GM18526 (cell line): Measurements from ENCODE around the gene CKLF.

Experiments used
- POLR2A ChIP-seq: IDR thresholded peaks from 3 replicates; pipeline ENCODE4 v1.6.1; 2011; ENCODE audit not compliant: insufficient read length; ENCODE audit errors: extremely low read depth

CKLF gene

DNA sequence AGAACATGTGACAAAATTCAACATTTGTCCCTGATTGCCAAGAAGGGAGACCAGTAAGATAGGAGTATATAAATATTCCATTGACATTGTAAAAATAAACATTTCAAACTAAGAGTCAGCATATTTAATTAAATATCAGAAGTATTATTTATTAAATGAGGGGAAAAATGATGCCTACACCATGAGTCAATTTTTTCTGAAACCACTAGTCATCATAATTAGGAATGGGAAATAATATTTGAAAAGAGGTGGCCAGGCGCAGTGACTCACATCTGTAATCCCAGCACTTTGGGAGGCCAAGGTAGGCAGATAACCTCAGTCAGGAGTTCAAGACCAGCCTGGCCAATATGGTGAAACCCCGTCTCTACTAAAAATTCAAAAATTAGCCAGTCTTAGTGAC, 16.0 kb downstream of the CKLF start:
- TF ChIP-seq POLR2A, result no peak

DNA sequence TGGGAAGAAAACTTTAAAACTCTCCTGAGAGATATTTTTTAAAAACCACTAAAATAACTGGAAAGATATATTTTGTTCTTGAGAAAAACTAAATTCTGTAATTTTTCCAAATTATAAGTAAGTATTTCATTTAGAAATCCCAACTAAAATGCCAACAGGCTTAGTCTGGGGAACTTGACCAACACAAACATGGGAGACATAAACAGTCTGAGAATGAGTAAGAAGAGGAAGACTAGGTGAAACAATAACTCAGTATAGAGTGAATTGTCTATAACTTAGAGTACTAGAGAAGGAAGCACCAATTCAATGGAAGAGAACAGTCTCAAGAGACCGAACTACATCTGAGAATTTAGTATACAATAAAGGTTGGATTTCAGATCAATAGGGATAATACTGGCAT, 16.8 kb downstream of the CKLF start:
- no peak for TF ChIP-seq POLR2A

- TF ChIP-seq POLR2A, result no peak
These were observed 17.5 kb downstream of the CKLF start for GRCh38 chr16:66569827-66570405.

GRCh38 chr16:66572356-66572755, 20.0 kb downstream of the CKLF start:
- no peak for TF ChIP-seq POLR2A

GRCh38 chr16:66574081-66574480, 21.7 kb downstream of the CKLF start:
- no peak for TF ChIP-seq POLR2A

DNA sequence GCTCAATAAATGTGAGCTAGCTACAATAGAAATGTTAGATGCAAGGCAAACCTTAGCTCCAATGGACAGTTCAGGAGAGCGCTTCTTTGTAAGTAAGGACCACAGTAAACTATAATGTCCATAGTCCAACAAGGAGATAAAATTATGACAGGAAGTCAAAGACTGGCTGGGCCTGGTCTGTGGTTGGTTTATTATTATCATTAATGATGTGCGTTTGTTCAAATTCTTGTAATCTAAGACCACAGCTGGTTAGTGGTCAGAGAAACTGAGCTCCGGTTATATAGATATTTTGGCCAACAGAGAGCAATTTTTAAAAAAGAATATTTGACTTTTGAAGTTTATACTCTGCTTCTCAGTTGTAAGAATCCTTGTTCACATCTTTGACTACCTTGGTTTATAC, 22.2 kb downstream of the CKLF start:
- no peak for TF ChIP-seq POLR2A

- TF ChIP-seq POLR2A, result no peak
These were observed 22.7 kb downstream of the CKLF start for GRCh38 chr16:66575060-66575459.

DNA sequence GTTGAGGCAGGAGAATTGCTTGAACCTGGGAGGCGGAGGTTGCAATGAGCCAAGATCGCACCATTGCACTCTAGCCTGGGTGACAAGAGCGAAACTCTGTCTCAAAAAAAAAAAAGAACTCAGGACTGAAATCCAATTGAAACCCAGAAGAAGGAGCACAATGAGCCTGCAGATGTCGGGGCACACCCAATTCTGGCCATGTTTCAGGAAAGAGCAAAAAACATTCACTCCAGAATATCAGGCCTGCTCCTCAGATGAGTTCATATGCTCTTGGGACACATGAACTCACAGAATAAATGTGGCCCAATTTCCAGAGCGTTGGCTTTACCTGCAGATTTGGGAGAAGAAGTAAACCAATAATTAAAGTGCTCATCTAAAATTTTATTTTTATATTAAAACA, 23.9 kb downstream of the CKLF start:
- TF ChIP-seq POLR2A, result no peak

DNA sequence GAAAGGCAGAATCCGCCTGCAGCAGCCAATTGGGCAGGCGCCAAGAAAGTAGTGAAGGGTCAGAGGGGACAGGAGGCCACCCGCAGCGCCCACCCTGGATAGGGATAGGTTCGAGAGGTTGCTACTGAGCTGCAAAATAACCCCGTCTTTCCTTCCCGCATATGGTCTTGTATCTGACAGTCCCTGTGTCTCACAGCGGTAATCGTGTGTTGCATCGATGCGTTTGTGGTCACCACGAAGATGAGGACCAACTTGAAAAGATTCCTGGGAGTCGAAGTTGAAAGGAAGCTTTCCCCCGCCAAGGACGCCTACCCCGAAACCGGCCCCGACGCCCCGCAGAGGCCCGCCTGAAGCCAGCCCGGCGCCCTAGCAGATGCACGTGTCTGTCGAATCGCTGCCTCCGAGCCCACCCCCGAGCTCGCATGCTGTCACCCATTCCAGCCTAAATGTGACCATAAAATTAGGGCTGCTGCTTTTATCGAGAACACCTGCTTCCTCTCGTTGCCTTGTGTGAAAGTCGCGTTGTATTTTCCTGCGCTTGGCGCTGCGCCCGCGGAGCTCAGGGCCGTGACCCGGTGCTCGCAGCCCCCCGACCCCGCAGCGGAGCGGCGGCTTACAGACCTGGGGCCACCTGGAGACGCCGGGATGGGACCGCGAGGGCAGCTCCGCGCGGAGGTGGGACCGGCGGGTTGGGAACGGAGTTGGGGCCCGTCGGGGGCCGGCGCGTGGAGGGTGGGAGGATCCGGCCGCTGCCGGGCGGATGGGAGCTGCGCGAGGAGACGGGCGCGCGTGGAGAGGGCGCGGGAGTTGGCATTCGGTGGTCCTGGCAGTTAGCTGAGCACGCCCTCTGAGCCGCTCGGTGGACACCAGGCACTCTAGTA, 26.5 kb downstream of the CKLF start, which contains the start of gene CMTM2:
CMTM2 (plus strand) TSS at position 813 of the 881 bp plus-strand sequence. CDS start 145 bp downstream, outside the sequence.
- no peak for TF ChIP-seq POLR2A

GRCh38 chr16:66580605-66581209, 28.3 kb downstream of the CKLF start:
- TF ChIP-seq POLR2A, result no peak

DNA sequence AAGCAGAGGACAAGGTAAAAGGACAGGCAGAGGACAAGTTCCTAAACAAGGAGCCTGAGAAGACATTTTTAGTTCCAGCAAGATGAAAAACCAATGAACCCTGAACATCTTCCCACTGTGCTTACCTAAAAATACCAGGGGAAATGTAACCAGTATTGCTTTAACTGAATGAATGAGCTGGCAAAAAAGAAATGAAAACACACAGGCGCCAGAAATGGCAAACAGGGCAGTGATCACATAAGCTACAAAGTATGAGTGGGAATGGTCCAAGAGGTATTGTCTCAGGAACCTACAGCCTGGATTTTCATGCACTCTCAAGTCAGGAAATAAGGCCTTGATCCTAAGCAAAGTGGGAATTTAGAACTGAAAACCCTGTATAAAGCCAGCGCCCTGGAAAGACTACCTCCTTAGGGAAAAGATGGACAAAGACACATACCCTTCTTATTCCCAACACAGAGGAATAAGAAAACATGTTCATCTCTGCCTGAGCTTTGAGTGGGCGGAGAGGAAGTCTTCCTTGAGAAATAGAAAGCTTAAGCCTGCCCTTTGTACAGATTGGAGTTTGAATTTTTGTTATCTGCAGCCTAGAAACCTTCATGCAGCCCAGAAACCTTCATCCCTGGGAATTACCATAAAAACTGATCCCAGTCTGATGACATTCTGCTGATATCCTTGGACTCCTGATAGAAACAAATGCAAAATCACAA, 29.0 kb downstream of the CKLF start:
- no peak for TF ChIP-seq POLR2A

- TF ChIP-seq POLR2A, result no peak
These were observed 33.3 kb downstream of the CKLF start for GRCh38 chr16:66585481-66586239.

DNA sequence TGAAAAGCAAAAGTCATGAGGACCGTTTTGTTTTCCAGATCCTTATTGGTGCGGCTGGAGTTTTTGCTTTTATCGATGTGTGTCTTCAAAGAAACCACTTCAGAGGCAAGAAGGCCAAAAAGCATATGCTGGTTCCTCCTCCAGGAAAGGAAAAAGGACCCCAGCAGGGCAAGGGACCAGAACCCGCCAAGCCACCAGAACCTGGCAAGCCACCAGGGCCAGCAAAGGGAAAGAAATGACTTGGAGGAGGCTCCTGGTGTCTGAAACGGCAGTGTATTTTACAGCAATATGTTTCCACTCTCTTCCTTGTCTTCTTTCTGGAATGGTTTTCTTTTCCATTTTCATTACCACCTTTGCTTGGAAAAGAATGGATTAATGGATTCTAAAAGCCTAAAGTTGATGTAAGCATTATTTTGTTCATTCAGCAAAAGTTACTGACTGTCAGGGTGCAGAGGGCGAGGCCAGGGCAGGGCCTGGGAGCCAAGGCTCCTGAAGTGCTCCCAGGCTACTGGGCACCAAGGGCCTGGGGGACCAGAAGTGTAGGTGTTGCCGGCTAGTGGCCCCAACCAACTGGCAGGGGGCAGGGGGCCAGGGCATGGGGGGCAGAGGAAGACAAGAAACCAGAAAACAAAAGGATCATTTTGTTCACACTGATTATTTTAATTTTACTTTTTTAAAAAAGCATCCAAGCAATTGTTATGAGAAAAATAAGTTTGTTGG, 35.7 kb downstream of the CKLF start:
- no peak for TF ChIP-seq POLR2A
